M059J (cell line): ENCODE measurements around the gene COL23A1. TPM values are rescaled to one million over a fixed set of nuclear protein-coding genes. Genes with fewer than 3 reads are reported as not detected.

ENCODE experiments used
- DNase-seq: peaks from one replicate; pipeline ENCODE4 v3.0.0-alpha.2; 2012; ENCODE audit warnings: low read depth
- total RNA-seq: library from RNA; depleted of rRNA; stranded (reverse); fragments of >200 nt; shearing (Covaris generic); gene quantifications from 2 replicates; pipeline ENCODE4 v1.2.3, GENCODE V29; 2014

COL23A1 gene
- total RNA-seq, 1 experiment from 2014 or later = not detected

DNA sequence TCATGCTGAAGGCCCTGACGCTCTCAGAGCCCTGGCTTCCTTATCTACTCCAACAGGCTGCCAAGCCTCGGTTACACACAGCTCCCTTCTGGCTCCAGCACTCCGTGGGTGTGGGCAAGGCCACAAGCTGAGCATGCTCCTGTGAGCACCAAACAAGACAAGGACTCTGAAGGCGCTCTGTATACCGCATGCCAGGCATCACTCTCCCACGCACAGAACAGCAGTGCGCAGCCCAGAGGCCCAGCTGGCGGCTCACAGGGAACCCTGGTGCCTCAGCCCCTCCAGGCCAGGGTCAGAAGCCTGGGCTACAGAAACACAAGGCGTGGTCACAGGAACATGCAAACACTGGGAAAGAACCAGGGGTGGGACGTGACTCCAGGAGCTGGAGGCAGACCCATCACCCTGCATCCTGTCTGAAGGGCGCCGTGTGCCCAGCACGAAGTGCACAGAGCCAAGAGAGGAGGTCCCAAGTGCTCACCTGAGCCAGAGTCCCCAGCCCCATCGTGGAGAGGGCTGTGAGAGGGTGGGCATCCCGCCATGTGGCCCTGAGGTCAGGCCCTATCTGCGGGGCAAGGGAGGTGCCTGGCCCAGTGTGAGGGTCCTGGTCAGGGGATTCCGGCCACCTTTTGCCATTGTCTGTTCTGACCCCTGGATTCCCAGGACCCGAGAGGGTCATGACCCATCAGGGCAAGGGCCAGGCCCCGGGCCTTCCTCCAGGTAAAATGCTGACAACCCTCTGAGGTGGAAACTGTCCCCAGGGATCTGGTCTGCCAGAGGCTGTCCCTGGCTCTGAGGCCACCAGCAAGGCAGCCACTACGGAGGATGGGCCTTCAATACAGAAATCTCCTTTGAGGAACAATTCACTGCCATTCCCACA, 54.7 kb downstream of the COL23A1 start:
- DNase-seq = no peak

DNA sequence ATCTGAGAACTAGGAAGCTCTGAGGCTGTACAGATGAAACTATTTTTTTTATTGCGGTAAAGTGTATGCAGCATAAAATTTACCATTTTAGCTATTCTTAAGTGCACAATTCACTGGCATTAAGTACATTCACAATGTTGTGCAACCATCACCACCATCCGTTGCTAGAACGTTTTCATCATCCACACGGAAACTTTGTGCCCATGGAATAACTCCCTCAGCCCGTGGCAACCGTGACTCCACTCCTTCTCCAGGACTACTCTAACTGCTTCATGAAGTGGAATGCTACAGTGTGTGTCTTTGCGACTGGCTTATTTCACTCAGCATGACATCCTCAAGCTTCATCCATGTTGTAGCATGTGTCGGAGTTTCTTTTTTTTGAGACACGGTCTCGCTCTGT, 57.1 kb downstream of the COL23A1 start:
- DNase-seq = no peak

DNA sequence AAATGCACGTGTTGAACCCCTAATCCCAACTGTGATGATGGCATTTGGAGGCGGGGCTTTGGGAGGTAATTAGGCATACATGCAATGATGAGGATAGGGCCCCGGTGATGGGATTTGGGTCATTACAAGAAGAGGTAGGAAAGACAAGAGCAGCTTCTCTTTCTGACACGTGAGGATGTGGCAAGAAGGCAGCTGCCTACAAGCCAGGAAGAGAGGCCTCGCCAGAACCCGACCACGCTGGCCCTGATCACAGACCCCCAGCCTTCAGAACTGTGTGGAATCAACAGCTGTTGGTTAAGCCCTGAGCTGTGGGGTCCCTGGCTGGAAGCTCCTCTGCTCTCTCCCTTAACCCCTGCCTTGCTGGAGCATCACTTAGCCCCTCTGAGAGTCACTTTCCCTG, 57.5 kb downstream of the COL23A1 start:
- no peak for DNase-seq

DNA sequence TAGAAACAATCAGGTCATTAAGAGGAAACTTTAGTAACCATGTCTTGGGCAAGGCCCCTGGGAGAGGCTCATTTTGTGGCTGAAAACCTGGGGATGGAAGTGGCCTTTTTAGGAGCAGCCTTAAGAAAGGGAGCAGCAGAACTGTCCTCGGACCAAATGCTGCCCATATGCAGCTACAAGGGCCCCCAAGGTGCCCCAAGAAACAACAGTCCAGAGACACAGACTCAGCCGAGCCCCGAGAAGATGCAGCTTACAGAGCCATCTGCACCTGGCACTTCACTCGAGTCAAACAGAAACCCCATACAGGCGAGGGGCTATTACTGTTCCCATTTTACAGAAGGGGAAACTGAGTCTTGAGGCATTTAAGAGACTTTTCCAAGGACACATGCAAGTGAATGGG, 58.0 kb downstream of the COL23A1 start:
- no peak for DNase-seq

DNA sequence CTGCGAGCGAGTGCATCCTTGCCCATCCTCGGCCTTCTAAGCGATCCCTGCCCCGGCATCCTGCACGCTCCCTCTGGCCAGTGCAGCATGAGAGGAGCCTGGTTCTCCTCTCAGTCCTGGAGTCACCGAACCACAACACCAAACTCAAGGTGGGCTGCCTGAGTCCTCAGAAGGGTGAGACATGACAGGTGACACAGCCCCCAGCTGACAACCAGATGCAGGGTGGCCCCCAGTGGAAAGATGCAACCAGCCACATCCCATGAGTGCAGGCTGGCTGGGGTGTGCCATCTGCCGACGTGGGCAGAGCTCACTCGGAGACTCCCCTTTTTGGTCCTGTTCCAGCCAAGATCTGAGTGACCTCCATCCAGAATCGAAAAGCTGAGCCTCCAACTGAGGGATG, 58.4 kb downstream of the COL23A1 start:
- no peak for DNase-seq

DNA sequence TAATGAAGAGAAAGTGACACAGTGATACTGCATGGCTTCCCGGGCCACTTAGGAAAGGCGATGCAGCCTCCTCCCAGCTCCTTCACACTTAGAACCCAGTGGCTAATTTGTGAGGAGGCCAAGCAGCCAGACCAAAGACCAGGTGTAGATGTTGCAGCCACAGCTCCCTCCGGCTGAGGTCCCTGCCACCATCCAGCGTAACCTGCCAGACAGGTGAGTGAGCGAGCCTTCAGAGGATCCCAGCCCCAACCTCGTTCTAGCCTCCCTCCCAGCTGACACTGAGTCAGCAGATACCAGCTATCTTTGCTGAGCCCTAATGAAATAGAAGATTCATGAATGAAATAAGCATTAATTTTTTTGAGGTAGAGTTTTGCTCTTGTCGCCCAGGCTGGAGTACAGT, 59.7 kb downstream of the COL23A1 start:
- no peak for DNase-seq

DNA sequence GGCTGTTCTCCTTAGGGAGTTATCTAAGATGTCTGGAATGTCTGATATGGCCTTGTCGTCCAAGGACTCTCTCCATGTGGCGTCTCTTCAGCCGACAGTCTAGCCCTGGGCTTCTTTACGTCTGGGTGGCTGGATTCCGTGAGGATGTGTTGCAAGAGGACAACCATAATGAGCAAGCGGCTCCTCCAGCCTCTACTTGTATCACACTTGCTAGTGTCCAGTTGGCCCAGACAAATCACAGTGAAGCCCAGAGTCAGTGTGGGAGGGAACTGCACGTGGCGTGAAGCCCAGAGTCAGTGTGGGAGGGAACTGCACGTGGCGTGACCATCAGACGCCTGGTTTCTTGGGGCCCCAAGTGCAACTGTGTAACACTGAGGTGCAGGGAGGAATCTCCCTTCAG, 61.1 kb downstream of the COL23A1 start:
- no peak for DNase-seq

DNA sequence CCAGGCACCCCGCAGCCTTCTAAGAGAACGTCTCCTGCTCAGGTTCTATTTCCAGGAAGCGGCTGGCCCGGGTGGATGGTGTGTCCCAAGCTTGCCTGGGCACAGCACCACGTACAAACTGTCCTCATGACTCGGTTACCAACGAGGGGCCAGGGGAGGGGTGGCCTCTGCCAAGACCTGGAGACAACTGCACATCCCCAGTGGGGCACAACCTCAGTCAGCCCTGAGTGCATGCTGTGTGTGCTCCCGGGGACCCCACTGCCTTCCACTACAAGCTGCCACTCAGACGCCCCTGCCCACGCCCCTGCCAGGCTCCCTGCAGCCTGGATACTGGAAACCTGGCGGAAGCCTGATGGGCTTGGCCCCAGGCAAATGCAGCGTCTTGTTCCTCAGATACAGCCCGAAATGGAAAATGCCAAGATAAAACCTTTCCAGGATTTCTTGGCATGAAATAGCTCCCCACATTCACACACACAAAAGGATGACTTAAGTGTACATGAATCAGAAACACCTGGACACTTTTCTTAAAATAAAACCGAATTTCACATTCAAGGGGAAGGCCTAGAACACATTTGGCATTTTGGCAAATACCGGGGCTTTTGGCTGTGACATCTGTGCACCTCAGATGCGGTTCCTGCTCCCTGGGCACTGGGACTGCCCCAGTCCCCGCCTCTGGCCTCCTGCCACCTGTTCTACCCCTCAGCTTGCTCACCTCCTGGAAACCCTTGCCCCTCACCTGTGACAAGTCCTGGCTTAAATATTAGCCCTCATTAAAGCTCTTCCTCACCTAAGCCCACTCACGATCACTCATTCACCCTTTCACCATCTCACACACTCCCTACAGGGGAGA, 62.5 kb downstream of the COL23A1 start:
- DNase-seq = no peak

DNA sequence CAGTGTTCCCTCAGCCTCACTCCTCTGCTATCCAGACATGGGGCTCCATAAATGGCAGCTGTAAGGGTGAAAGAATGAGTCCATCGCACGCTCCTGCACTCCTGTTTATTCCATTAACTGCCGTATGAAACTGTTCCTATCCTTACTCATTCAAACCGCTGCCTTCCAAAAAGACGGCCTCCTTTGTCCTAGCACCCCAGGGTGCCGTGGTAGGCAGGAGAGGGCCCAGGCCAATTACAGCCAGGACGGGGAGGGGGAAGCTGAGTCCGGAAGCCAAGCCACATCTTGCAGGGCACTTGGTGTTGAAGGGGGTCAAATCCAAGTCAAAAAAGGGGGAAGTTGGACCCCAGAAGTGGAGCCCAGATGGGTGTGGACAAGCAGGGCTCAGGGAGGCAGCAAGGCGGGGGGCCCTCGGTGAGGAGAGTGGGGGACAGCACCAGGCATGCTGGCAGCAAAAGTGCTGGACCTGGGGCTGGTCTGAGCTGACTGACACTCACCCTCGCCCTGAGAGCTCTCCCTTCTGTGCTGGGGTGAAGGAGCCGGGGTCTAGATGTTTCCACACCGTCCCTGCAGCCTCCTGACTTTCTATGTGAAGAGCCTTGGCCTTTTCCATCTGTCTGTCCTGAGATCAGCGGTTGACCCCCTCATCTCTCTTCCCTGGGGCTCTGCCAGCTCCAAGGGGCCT, 63.3 kb downstream of the COL23A1 start:
- DNase-seq = no peak

DNA sequence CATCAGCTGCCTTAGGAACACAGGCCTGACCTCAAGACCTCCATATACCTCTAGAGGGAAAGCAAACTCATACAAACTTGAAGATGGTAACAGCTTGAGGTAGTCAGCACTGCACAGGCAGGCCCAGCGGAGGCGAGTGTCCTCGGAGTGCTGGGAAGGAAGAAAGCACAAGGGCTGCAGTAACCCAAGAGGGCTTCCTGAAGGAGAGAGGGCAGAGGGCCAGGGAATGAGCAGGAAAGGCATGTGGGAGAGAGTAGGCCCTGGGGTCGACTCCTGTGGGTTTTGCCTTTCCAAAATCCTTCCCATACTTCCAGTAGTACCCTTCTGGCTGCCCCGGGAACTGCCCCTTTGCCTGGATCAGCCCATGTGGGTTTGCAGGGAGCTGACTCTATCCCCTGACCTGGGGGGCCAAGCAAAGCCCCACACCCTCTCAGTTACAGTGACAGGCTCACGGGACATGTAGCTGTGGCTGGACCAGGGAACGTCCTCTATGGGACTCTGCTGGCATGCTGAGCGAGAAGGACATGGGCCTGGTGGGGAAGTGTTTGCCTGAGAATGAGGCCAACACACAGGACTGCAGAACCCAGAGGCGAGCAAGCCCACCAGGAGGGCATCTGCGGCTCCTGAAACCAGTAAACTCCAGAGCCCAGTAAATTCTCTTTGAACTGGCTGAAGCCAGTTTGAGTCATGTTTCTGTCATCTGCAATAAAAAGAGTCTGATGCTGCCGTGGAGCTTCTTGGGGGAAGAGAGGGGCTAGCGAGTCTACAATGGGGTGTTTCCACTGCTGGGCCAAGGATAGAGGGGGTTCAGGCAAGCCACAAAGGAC, 64.1 kb downstream of the COL23A1 start:
- DNase-seq = no peak

DNA sequence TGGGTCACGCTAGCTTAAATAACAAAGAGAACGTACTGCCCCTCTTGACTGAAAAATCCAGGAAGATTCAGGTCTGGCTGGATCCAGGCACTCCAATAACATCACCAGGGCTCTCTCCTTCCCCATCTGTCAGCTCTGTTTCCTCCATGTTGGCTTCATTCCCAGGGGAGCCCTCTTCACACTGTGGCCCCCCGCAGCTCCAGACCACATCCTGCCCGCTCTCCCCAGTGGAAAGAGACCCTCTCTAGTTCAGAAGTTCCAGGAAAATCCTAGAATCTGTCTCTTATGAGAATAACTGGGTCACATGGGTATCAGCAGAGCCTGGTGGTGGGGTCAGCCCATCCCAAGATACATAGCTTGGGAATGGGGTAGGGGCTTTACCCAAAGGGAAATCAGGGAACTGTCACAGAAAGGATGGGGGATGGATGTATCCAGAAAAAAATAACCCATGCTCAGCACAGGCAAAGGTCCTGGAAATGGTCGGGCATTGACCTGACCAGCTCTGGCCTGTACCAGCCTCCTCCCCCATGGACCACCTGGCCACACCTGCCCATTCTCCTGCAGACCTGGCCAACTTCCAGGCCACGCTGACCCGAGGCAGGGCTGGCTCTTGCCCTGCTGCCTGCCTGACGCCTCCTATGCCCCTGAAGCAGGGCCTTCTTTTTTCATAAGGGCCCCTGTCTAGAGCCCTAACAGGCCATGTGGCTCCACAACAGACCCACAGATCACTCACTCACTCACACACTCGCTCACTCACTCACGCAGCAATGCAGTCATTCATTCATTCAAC, 65.9 kb downstream of the COL23A1 start:
- no peak for DNase-seq

DNA sequence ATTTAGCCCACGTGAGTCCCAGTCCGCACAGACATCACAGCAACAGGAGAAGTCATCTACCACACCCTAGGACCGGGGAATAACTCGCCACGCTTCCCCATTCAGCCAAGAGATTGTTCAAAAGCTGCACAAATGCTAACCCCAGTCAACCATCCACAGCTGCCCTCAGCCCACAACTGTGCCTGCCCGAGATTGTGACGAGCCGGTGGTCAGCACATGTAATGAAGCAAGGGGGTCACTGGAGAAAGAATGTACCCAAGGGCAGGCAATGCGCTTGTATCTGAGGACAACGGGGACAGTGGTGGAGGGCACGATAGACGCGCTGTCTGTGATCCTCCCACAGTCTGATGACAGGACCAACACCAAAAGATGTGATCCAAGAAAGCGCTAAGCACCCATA, 67.8 kb downstream of the COL23A1 start:
- DNase-seq = no peak

DNA sequence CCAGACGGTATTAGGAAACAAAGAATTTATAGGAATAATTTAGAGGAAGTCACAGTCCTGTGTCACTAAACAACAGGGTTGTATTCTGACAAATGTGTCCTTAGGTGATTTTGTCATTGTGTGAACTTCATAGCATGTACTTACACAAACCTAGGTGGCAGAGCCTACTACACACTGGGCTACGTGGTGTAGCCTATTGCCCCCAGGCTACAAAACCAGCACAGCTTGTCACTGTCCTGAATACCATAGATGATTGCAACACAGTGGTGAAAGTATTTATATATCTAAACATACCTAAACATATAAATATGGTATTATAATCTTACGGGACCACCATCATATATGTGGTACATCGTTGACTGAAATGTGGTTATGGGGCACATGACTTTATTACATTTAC, 69.3 kb downstream of the COL23A1 start:
- DNase-seq = no peak

DNA sequence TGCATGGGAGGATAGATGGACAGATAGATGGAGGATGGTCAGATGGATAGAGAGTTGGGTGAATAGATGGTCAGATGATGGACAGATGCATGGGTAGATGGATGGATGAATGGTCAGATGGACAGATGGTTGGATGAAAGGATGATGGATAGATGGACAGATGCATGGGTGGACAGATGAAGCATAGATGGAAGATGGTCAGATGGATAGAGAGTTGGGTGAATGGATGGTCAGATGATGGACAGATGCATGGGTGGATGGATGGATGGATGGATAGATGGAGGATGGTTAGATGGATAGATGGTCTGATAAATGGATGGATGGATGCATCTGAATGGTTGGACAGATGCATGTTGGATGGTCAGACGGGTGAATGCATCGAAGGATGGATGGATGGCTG, 70.4 kb downstream of the COL23A1 start:
- DNase-seq = no peak

DNA sequence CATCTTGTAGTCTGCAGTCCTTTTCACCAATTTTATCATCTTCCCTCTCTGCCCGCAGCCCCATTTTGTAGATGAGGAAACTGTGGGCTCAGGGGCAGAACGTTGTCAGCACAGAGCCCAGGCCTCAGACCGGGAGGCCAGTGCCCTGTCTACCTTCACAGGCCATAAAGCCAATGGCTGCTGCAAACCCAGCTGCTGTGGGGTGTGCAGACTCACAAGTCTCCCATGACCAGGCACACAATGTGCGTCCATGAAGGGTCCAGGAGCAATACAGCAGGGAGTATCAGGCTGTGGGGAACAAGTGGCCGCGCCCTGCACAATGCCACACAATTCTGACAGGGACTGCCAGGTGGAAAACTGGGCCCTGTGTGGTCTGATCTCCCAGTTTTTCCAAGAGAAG, 71.0 kb downstream of the COL23A1 start:
- no peak for DNase-seq

DNA sequence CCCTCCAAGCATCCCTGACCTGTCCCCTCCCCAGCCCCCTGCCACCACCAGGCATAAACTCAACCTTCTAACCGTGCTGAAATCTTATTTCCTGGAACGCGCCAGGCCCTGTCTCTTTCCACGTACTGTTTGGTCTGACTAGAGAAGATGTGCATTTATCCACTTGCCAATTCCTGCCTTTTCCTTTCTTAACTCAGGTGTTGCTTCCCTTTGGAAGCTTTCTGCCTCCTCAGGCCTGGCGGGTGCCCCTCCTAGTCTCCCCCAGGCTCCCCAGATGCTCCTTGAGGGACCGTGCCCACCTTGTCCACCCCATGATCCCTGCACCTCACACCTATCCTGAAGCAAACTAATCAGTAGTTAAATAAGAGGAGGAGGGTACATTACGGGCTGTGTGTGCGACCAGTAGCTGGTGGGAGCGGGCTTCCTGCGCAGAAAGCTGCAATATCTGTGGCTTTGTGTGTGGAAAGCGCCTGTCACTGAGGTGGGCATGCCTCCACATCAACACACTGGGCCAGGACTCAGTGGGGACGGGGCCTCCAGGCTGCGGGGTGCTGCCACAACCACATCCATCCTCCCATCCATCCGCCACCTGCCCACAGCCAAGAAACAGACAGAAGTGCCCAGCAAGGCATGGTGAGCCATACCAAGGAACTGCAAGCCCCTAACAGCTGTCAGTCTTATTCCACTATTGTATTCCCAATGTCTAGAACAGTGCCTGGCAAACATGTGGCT, 73.5 kb downstream of the COL23A1 start:
- no peak for DNase-seq

DNA sequence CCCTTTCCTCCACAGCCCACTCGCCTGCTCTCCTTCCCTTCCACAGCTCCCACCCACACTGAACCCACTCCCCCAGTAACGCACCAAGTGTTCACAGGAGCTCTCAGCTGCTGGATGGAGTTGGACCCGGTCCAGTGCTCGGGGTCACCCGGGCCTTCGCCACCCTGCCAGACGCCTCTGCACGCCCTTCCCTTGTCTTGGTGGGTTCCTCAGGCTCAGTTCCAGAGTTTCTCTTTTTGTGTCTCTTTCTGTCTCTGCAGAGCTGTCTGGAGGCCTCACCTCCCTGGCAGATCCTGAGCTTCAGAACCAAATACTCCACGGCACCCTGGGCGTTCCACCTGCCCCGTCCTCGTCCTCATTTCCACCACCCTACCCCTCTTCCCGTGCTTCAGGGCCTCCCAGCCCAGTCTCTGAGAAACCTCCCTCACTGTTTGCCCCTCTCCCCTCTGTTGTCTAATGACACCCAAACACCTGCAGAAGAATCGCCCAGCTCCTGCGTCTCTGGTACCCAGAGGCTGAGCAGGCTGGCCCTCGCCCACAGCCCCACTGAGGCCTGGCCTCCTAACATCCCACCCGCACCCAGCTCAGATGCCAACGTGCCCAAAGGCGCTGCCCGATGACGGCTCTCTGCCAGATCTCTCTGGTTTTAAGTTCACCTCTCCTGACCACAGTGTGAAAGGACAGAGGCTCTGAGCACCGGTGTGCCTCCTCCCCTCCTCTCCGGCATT, 74.3 kb downstream of the COL23A1 start:
- no peak for DNase-seq

DNA sequence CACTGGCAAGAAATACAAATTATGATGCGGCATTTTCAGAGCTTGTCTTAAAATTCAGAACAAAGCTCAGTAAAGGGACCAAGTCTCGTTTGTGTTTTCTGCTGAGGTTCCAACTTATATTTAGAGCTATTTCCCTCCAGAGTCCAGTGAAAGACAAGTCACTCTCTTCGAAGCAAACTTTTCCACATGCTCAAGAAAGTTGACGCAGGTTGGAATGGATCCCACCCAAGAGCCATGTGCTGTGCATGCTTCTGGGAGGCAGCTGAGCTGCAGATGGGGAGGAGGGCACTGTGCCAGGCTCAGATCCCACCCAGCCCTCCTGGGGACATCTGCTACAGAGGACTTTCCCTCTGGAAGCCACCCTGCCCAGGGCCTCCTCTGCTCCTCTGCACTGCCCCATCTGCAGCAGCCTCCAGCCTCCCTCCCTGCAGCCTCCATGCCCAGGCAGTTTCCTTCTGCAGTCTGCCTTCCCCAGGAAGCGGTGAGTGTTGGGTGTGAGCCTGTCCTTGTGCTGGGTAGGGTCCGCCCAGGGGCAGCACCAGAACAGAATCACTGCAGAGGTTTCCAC, 75.3 kb downstream of the COL23A1 start:
- DNase-seq = no peak

DNA sequence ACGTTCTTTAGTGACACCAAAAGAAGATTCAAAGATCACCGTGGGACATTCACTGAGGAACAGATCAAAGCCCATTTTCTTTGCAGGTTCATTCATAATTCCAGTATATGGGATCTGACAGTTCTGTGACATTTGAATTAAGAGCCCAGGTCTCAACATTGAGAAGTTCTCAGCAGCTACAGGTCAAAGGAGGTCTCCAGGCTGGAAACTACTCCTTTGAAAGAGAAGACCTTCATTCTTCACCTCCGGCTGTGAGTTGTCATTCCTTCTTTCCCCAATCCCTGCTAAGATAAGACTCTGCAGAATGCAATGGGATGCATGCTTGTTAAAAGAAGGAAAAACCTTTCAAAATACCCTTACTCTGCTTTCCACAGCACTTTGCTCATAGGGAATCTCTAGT, 79.0 kb downstream of the COL23A1 start:
- DNase-seq = no peak
